ENCODE data around the gene CISD1.

Gene CISD1

GRCh38 chr10:58266826-58267712 lies 1.9 kb upstream of the CISD1 start:
- Histone ChIP-seq H3K4me3 (ENCODE audit: low read length) (peak overlapping the region; percentile 96), H3K36me3 (ENCODE audit: control insufficient read depth, insufficient read depth, low read length, severe bottlenecking) (no peaks in the 10 kb centered on the region), H3K9ac (ENCODE audit: low read length) (peak overlapping the region; percentile 91), H3K4me1 (ENCODE audit: control insufficient read depth, insufficient read depth, low read length) (peaks cover 37% of the 10 kb centered on the region), H3K9me3 (ENCODE audit: control insufficient read depth, low read length) (no peaks in the 10 kb centered on the region), H3K27me3 (replicated peaks; ENCODE audit: control insufficient read depth, insufficient read depth, low read length) (no peaks in the 10 kb centered on the region)
- DNase-seq (ENCODE audit: low read depth): peak; percentile 87

- peak; percentile 97 for DNase-seq (ENCODE audit: low read depth)
- H3K9ac ChIP-seq (ENCODE audit: low read length): peak within 1 kb of the TSS; percentile 91
- H3K27me3 ChIP-seq (replicated peaks; ENCODE audit: control insufficient read depth, insufficient read depth, low read length): no peaks in the 10 kb centered on the region
- H3K36me3 ChIP-seq (ENCODE audit: control insufficient read depth, insufficient read depth, low read length, severe bottlenecking): no peaks in the 10 kb centered on the region
- peaks cover 37% of the 10 kb centered on the region for H3K4me1 ChIP-seq (ENCODE audit: control insufficient read depth, insufficient read depth, low read length)
- no peaks in the 10 kb centered on the region for H3K9me3 ChIP-seq (ENCODE audit: control insufficient read depth, low read length)
- H3K4me3 ChIP-seq (ENCODE audit: low read length): peak within 1 kb of the TSS; percentile 96
Observed at GRCh38 chr10:58267713-58268453, 1.1 kb upstream of the CISD1 start, which contains the start of gene IPMK. IPMK (minus strand) TSS chr10:58267894; CDS start chr10:58267611, 283 bp downstream.

GRCh38 chr10:58268454-58268945 lies 462 bp upstream of the CISD1 start:
- Histone ChIP-seq H3K4me1 (ENCODE audit: control insufficient read depth, insufficient read depth, low read length) (peaks cover 37% of the 10 kb centered on the region), H3K36me3 (ENCODE audit: control insufficient read depth, insufficient read depth, low read length, severe bottlenecking) (no peaks in the 10 kb centered on the region), H3K4me3 (ENCODE audit: low read length) (peak overlapping the region; percentile 96), H3K9me3 (ENCODE audit: control insufficient read depth, low read length) (no peaks in the 10 kb centered on the region), H3K27me3 (replicated peaks; ENCODE audit: control insufficient read depth, insufficient read depth, low read length) (no peaks in the 10 kb centered on the region), H3K9ac (ENCODE audit: low read length) (peak overlapping the region; percentile 75)
- DNase-seq (ENCODE audit: low read depth): no peak

GRCh38 chr10:58269782-58270290 lies 874 bp downstream of the CISD1 start:
- Histone ChIP-seq H3K27me3 (replicated peaks; ENCODE audit: control insufficient read depth, insufficient read depth, low read length) (no peaks in the 10 kb centered on the region), H3K36me3 (ENCODE audit: control insufficient read depth, insufficient read depth, low read length, severe bottlenecking) (no peaks in the 10 kb centered on the region), H3K4me1 (ENCODE audit: control insufficient read depth, insufficient read depth, low read length) (peaks cover 36% of the 10 kb centered on the region), H3K9me3 (ENCODE audit: control insufficient read depth, low read length) (no peaks in the 10 kb centered on the region), H3K9ac (ENCODE audit: low read length) (peak overlapping the region; percentile 92), H3K4me3 (ENCODE audit: low read length) (peak overlapping the region; percentile 96)
- DNase-seq (ENCODE audit: low read depth): no peak

- Histone ChIP-seq H3K27me3 (replicated peaks; ENCODE audit: control insufficient read depth, insufficient read depth, low read length) (no peaks in the 10 kb centered on the region), H3K4me3 (ENCODE audit: low read length) (peak overlapping the region; percentile 11)
- DNase-seq (ENCODE audit: low read depth): no peak
Observed at GRCh38 chr10:58275261-58275660, 6.3 kb downstream of the CISD1 start.

GRCh38 chr10:58275908-58276307 lies 6.9 kb downstream of the CISD1 start:
- H3K4me1 ChIP-seq (ENCODE audit: control insufficient read depth, insufficient read depth, low read length): peaks cover 24% of the 10 kb centered on the region
- DNase-seq (ENCODE audit: low read depth): peak; percentile 8
- H3K9ac ChIP-seq (ENCODE audit: low read length): peak overlapping the region; percentile 23
- peaks cover 15% of the 10 kb centered on the region for H3K36me3 ChIP-seq (ENCODE audit: control insufficient read depth, insufficient read depth, low read length, severe bottlenecking)
- peak overlapping the region; percentile 11 for H3K4me3 ChIP-seq (ENCODE audit: low read length)
- no peaks in the 10 kb centered on the region for H3K27me3 ChIP-seq (replicated peaks; ENCODE audit: control insufficient read depth, insufficient read depth, low read length)
- no peaks in the 10 kb centered on the region for H3K9me3 ChIP-seq (ENCODE audit: control insufficient read depth, low read length)

More at GRCh38 chr10:58275261-58275660, 6.3 kb downstream of the CISD1 start:
- Histone ChIP-seq H3K36me3 (ENCODE audit: control insufficient read depth, insufficient read depth, low read length, severe bottlenecking) (peaks cover 15% of the 10 kb centered on the region), H3K9me3 (ENCODE audit: control insufficient read depth, low read length) (no peaks in the 10 kb centered on the region), H3K4me1 (ENCODE audit: control insufficient read depth, insufficient read depth, low read length) (peaks cover 23% of the 10 kb centered on the region), H3K9ac (ENCODE audit: low read length) (no peak overlapping the region)

- Histone ChIP-seq H3K4me1 (ENCODE audit: control insufficient read depth, insufficient read depth, low read length) (peaks cover 26% of the 10 kb centered on the region), H3K9me3 (ENCODE audit: control insufficient read depth, low read length) (no peaks in the 10 kb centered on the region), H3K27me3 (replicated peaks; ENCODE audit: control insufficient read depth, insufficient read depth, low read length) (no peaks in the 10 kb centered on the region), H3K36me3 (ENCODE audit: control insufficient read depth, insufficient read depth, low read length, severe bottlenecking) (peaks cover 15% of the 10 kb centered on the region), H3K4me3 (ENCODE audit: low read length) (no peak overlapping the region), H3K9ac (ENCODE audit: low read length) (no peak overlapping the region)
- DNase-seq (ENCODE audit: low read depth): no peak
Observed at GRCh38 chr10:58278274-58278961, 9.5 kb downstream of the CISD1 start.

GRCh38 chr10:58278962-58279307 lies 10.0 kb downstream of the CISD1 start:
- H3K27me3 ChIP-seq (replicated peaks; ENCODE audit: control insufficient read depth, insufficient read depth, low read length): no peaks in the 10 kb centered on the region

GRCh38 chr10:58280477-58280876 lies 11.5 kb downstream of the CISD1 start:
- Histone ChIP-seq H3K36me3 (ENCODE audit: control insufficient read depth, insufficient read depth, low read length, severe bottlenecking) (peaks cover 15% of the 10 kb centered on the region), H3K27me3 (replicated peaks; ENCODE audit: control insufficient read depth, insufficient read depth, low read length) (no peaks in the 10 kb centered on the region), H3K9ac (ENCODE audit: low read length) (no peak overlapping the region), H3K4me1 (ENCODE audit: control insufficient read depth, insufficient read depth, low read length) (peaks cover 14% of the 10 kb centered on the region), H3K4me3 (ENCODE audit: low read length) (no peak overlapping the region), H3K9me3 (ENCODE audit: control insufficient read depth, low read length) (no peaks in the 10 kb centered on the region)
- peak; percentile 34 for DNase-seq (ENCODE audit: low read depth)

More at GRCh38 chr10:58278962-58279307, 10.0 kb downstream of the CISD1 start:
- DNase-seq (ENCODE audit: low read depth): no peak
- Histone ChIP-seq H3K4me3 (ENCODE audit: low read length) (no peak overlapping the region), H3K9ac (ENCODE audit: low read length) (no peak overlapping the region), H3K4me1 (ENCODE audit: control insufficient read depth, insufficient read depth, low read length) (peaks cover 26% of the 10 kb centered on the region), H3K36me3 (ENCODE audit: control insufficient read depth, insufficient read depth, low read length, severe bottlenecking) (peaks cover 15% of the 10 kb centered on the region), H3K9me3 (ENCODE audit: control insufficient read depth, low read length) (no peaks in the 10 kb centered on the region)

GRCh38 chr10:58281092-58281752 lies 12.3 kb downstream of the CISD1 start:
- peaks cover 15% of the 10 kb centered on the region for H3K36me3 ChIP-seq (ENCODE audit: control insufficient read depth, insufficient read depth, low read length, severe bottlenecking)
- no peak for DNase-seq (ENCODE audit: low read depth)
- H3K4me3 ChIP-seq (ENCODE audit: low read length): no peak overlapping the region

More at GRCh38 chr10:58281092-58281752, 12.3 kb downstream of the CISD1 start:
- H3K9ac ChIP-seq (ENCODE audit: low read length): no peak overlapping the region
- no peaks in the 10 kb centered on the region for H3K27me3 ChIP-seq (replicated peaks; ENCODE audit: control insufficient read depth, insufficient read depth, low read length)
- H3K9me3 ChIP-seq (ENCODE audit: control insufficient read depth, low read length): no peaks in the 10 kb centered on the region
- peaks cover 8% of the 10 kb centered on the region for H3K4me1 ChIP-seq (ENCODE audit: control insufficient read depth, insufficient read depth, low read length)
